Psoas muscle (tissue), 8 donors: ENCODE measurements around the gene ZNF771. TPM values are rescaled to one million over a fixed set of nuclear protein-coding genes. Genes with fewer than 3 reads are reported as not detected.

Experiments used
- ATAC-seq, 4 donors: fragments of 200-7000 bp; cut with Tn5 transposase; one replicate each; pipeline ENCODE4 v1.9.1; 2020; ENCODE audit warnings: moderate library complexity in 3 of 4, mild to moderate bottlenecking in 2 of 4
- DNase-seq, 2 donors: peaks; one replicate each; pipeline ENCODE4 v3.0.0-alpha.2; 2020
- H3K27ac ChIP-seq: fragments of 200-600 bp; one replicate; pipeline ENCODE4 v1.8.0; 2022
- H3K27me3 ChIP-seq, 3 donors: fragments of 200-600 bp in 1 of 3; one replicate each; pipeline versions ENCODE4 v1.6.1 to v1.8.0; 2013 to 2022; ENCODE audit warnings: low read length in 2 of 3, mild to moderate bottlenecking in 2 of 3, moderate library complexity in 1 of 3; ENCODE audit not compliant: insufficient read depth in 3 of 3
- H3K36me3 ChIP-seq, 2 donors: fragments of 200-600 bp in 1 of 2; one replicate each; pipeline versions ENCODE4 v1.6.1 to v1.8.0; 2013 to 2022; ENCODE audit warnings: low read depth in 1 of 2, mild to moderate bottlenecking in 1 of 2, moderate library complexity in 1 of 2; ENCODE audit not compliant: insufficient read depth in 1 of 2
- H3K4me1 ChIP-seq: fragments of 200-600 bp; one replicate; pipeline ENCODE4 v1.8.0; 2022
- H3K4me3 ChIP-seq: fragments of 200-600 bp; one replicate; pipeline ENCODE4 v1.8.0; 2022; ENCODE audit warnings: mild to moderate bottlenecking
- H3K9me3 ChIP-seq: fragments of 200-600 bp; one replicate; pipeline ENCODE4 v1.8.0; 2022
- WGBS, 3 donors: extraction: QIAGEN DNeasy Blood & Tissue Kit; methylation state at CpG; one replicate each; pipeline versions ENCODE4 v1.1.6 to v1.1.7; 2013; 5-methylcytosine and 5-hydroxymethylcytosine counted together
- intact Hi-C, 2 donors: fragments of 100-400 bp; cut with DNase I; formaldehyde crosslinking; loops; one replicate each; pipeline versions ENCODE4 v1.11.0 to v1.14.2; 2022
- polyA plus RNA-seq, 3 donors: library from polyadenylated mRNA; stranded (reverse); fragments of 200-250 nt; gene quantifications; one replicate each; pipeline ENCODE4 v1.2.3, GENCODE V29; 2013
- total RNA-seq, 4 donors: library from RNA; stranded (reverse); fragmentation: NEBNext Ultra II Directional in 2 of 4; extraction: Animal tissue kit (Norgen Biotek cat#: 25700) in 2 of 4; gene quantifications; one replicate each; pipeline versions ENCODE4 v1.2.1 to v1.2.4, GENCODE V29; 2021 to 2023
- TF ChIP-seq, protein P1 (sequence below): fragments of 200-600 bp; IDR thresholded peaks from one replicate; pipeline ENCODE4 v1.8.0; 2022; ENCODE audit warnings: antibody characterized with exemption
- donor health status: healthy with polysubstance abuse.
- donor health status: DM: no; HTN: no; CAD: no; lungs with moderate emphysema.
- donor health status: Bipolar disorder and iron deficiency.
- donor health status: healthy.
- donor health status: DM: yes; HTN: yes; CAD: no.
- donor health status: DM: no; HTN: no; CAD: no.
- donor health status: DM: no; HTN: no; CAD: no.
- donor health status: DM: yes; HTN: yes; CAD: no.

ZNF771 gene
- total and polyA plus RNA-seq, 7 donors = 4.8 to 14.6 (median 7.4) TPM

GRCh38 chr16:30376461-30376902 lies 30.9 kb upstream of the ZNF771 start:
- Histone ChIP-seq H3K27ac (peak overlapping the region; percentile 97), H3K4me3 (peak overlapping the region; percentile 71), H3K36me3 (peaks cover 0 to 5% of the 10 kb centered on the region in 2 donors), H3K4me1 (peaks cover 49% of the 10 kb centered on the region), H3K9me3 (no peaks in the 10 kb centered on the region), H3K27me3 (no peaks in the 10 kb centered on the region)
- ATAC-seq = no peak
- TF ChIP-seq, protein P1, sequence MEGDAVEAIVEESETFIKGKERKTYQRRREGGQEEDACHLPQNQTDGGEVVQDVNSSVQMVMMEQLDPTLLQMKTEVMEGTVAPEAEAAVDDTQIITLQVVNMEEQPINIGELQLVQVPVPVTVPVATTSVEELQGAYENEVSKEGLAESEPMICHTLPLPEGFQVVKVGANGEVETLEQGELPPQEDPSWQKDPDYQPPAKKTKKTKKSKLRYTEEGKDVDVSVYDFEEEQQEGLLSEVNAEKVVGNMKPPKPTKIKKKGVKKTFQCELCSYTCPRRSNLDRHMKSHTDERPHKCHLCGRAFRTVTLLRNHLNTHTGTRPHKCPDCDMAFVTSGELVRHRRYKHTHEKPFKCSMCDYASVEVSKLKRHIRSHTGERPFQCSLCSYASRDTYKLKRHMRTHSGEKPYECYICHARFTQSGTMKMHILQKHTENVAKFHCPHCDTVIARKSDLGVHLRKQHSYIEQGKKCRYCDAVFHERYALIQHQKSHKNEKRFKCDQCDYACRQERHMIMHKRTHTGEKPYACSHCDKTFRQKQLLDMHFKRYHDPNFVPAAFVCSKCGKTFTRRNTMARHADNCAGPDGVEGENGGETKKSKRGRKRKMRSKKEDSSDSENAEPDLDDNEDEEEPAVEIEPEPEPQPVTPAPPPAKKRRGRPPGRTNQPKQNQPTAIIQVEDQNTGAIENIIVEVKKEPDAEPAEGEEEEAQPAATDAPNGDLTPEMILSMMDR = no peak
- intact Hi-C loops = no loop called here
- WGBS, 3 donors = 44 to 78% (median 51%) methylated on average over 8 of the region's 8 CpGs
- DNase-seq = no peak

- peaks cover 42% of the 10 kb centered on the region for H3K4me1 ChIP-seq
- ATAC-seq (no peak), DNase-seq (no peak)
- 23 to 38% (median 34%) methylated on average over 26 to 29 of the region's 29 CpGs for WGBS, 3 donors
- peaks cover 0 to 5% of the 10 kb centered on the region in 2 donors for H3K36me3 ChIP-seq
- intact Hi-C loops = no loop called here
- no peaks in the 10 kb centered on the region for H3K9me3 ChIP-seq
- H3K27me3 ChIP-seq = no peaks in the 10 kb centered on the region
- TF ChIP-seq, protein P1 = no peak
- H3K4me3 ChIP-seq = peak overlapping the region; percentile 71
- peak overlapping the region; percentile 97 for H3K27ac ChIP-seq
These were observed 30.2 kb upstream of the ZNF771 start for GRCh38 chr16:30377050-30377811.

- TF ChIP-seq, protein P1 = no peak
- intact Hi-C loops = loop anchor here in 1 of 2 donors (2.0 kb wide), 1 partner anchor 17 kb away; the partner anchor contains the start of gene ZNF48
- peak; percentile 44 to 77 (median 64) for ATAC-seq
- Histone ChIP-seq H3K27me3 (no peaks in the 10 kb centered on the region), H3K36me3 (peaks cover 0 to 5% of the 10 kb centered on the region in 2 donors), H3K4me3 (peak overlapping the region; percentile 71), H3K4me1 (peaks cover 36% of the 10 kb centered on the region), H3K9me3 (no peaks in the 10 kb centered on the region), H3K27ac (peak overlapping the region; percentile 97)
- WGBS, 3 donors = 0 to 1% (median 0%) methylated on average over 32 to 39 of the region's 39 CpGs
- peak; percentile 95 to 97 for DNase-seq
These were observed 29.6 kb upstream of the ZNF771 start for GRCh38 chr16:30377812-30378235.

DNA sequence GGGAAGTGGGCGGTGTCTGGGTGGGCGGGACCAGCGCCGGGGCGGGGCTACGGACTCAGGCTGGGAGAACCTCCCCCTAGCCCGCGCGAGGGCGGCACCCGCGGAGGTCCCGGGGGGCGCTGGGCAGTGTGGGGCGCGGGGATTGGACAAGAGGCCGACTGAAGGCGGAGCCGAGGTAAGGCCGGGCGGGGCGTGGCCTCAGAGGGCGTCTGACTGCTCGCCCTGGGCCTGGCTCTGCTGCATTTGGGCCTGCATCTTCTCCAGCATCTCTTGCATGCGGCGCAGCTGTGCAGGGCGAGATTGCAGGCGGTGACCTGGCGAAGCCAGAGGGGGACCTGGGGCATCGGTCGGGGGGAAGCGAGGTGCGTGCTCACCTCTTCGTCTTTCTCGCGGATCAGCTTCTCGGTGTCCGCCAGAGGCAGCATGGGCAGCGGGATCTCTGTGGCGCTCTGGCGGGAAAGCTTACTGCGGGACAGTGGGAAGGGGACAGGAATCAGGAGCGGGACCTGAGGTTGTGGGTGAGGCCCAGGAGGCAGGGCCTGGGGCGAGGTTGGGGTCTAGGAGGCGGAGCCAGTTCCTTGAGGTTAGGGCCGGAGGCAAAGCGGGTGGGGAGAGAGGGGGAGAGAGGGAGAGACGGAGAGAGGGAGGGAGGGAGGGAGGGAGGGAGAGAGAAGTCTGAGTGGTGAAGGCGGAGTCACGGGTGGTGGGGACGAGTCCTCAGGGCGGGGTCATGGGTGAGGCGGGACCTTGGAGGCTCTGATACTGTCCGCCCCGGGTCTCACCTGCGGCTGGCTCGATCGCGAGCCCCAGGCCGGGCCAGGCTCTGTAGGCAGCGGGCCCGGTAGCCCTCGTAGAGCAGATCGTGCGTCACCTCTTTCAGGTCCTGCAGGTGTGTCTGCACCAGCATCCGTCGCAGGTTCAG lies 28.9 kb upstream of the ZNF771 start:
- intact Hi-C loops = loop anchor here in 1 of 2 donors (2.0 kb wide), 1 partner anchor 16 kb away; the partner anchor contains the start of gene ZNF48
- Histone ChIP-seq H3K9me3 (no peaks in the 10 kb centered on the region), H3K4me3 (peak overlapping the region; percentile 71), H3K27me3 (no peaks in the 10 kb centered on the region), H3K27ac (peak overlapping the region; percentile 97), H3K4me1 (peaks cover 32% of the 10 kb centered on the region), H3K36me3 (peaks cover 0 to 5% of the 10 kb centered on the region in 2 donors)
- TF ChIP-seq, protein P1 = peak; percentile 17
- WGBS, 3 donors = 1 to 4% (median 1%) methylated on average over 53 to 67 of the region's 67 CpGs
- ATAC-seq = peak; percentile 78 to 96 (median 89)
- peak; percentile 99 for DNase-seq
